Testis (tissue), 3 donors: ENCODE data around the gene ADPRHL1. TPM values are rescaled to one million over a fixed set of nuclear protein-coding genes. Genes with fewer than 3 reads are reported as not detected.

ENCODE experiments used
- DNase-seq: peaks from one replicate; pipeline ENCODE4 v3.0.0-alpha.2; 2019
- H3K27ac ChIP-seq, 2 donors: fragments of 200-600 bp; sonication (generic); one replicate each; pipeline ENCODE4 v1.5.1; 2019
- H3K27me3 ChIP-seq: fragments of 200-600 bp; sonication (generic); one replicate; pipeline ENCODE4 v1.5.1; 2019
- H3K36me3 ChIP-seq: fragments of 200-600 bp; sonication (generic); one replicate; pipeline ENCODE4 v1.5.1; 2017; ENCODE audit warnings: low read depth; ENCODE audit errors: missing control alignments
- H3K4me1 ChIP-seq: fragments of 200-600 bp; sonication (generic); one replicate; pipeline ENCODE4 v1.5.1; 2019
- H3K4me3 ChIP-seq, 2 donors: fragments of 200-600 bp; sonication (generic); one replicate each; pipeline ENCODE4 v1.5.1; 2017 to 2019
- H3K9me3 ChIP-seq: fragments of 200-600 bp; sonication (generic); one replicate; pipeline ENCODE4 v1.5.1; 2017
- CTCF ChIP-seq, 3 experiments: fragments of 450-650 bp in 2 of 3; fragments of 200-600 bp in 1 of 3; sonication (generic) in 1 of 3; IDR thresholded peaks; one replicate each; pipeline ENCODE4 v1.5.1; 2016 to 2019; ENCODE audit warnings: antibody characterized with exemption in 3 of 3, mild to moderate bottlenecking in 2 of 3, moderate library complexity in 1 of 3
- POLR2A ChIP-seq: fragments of 450-650 bp; IDR thresholded peaks from one replicate; pipeline ENCODE4 v1.6.1; 2017; ENCODE audit warnings: antibody characterized with exemption, mild to moderate bottlenecking, moderate library complexity
- WGBS, 2 donors: methylation state at CpG; one replicate each; pipeline ENCODE4 v1.1.5; 2018; 5-methylcytosine and 5-hydroxymethylcytosine counted together
- intact Hi-C: fragments of 100-400 bp; cut with DNase I; formaldehyde crosslinking; loops from one replicate; pipeline ENCODE4 v1.15.1; 2023; ENCODE audit warnings: low total_unique reads
- polyA plus RNA-seq: library from polyadenylated mRNA; stranded (reverse); fragments of 350-450 nt; fragmentation: Illumina TruSeq; extraction: RNeasy Lipid Tissue Mini Kit (QIAGEN cat#74804); gene quantifications from one replicate; pipeline ENCODE4 v1.2.3, GENCODE V29; 2014; ENCODE audit warnings: low read depth, low replicate concordance; ENCODE audit not compliant: insufficient read depth
- small RNA-seq, 2 donors: library from RNA; depleted of rRNA; stranded (forward); fragments of <200 nt; gene quantifications; one replicate each; pipeline ENCODE3, GENCODE V24; 2016
- total RNA-seq, 2 donors: library from RNA; depleted of rRNA; stranded (reverse); fragments of >200 nt; gene quantifications; one replicate each; pipeline ENCODE4 v1.2.3, GENCODE V29; 2016

Gene ADPRHL1
- total and polyA plus RNA-seq, 3 donors from 2014 or later: 6.2 to 9.3 (median 6.6) TPM

GRCh38 chr13:113350065-113350937 lies 103.0 kb downstream of the ADPRHL1 start:
- H3K4me3 ChIP-seq: no peak overlapping the region
- H3K27me3 ChIP-seq: no peaks in the 10 kb centered on the region
- no peaks in the 10 kb centered on the region for H3K4me1 ChIP-seq
- no peaks in the 10 kb centered on the region for H3K36me3 ChIP-seq
- H3K9me3 ChIP-seq: no peaks in the 10 kb centered on the region
- intact Hi-C loops: no loop called here
- H3K27ac ChIP-seq: no peak overlapping the region
- TF ChIP-seq CTCF (IDR thresholded peaks at IDR 0.05) (no peak), POLR2A (no peak)
- WGBS, 2 donors: 90 to 94% methylated on average over 13 to 32 of the region's 32 CpGs
- no peak for DNase-seq

Small RNA genes within 50 kb of the gene (small RNA-seq; reads per million reads assigned to genes)
- gene RNU1-16P: 0 reads per million in 2 donors

Other genes with a start within 250 kb of the ADPRHL1 start
- gene PCID2, start 244.8 kb downstream of the ADPRHL1 start, total RNA-seq: 10 to 100 TPM; 72.2 to 73.4 TPM
- 130 TPM for gene PCID2, start 244.8 kb downstream of the ADPRHL1 start, polyA plus RNA-seq
- gene CUL4A, start 243.9 kb downstream of the ADPRHL1 start, total RNA-seq: 100 to 1,000 TPM; 152 to 168 TPM
- 103 TPM for gene CUL4A, start 243.9 kb downstream of the ADPRHL1 start, polyA plus RNA-seq
- 100 to 1,000 TPM; 177 to 231 TPM for gene LAMP1, start 156.2 kb downstream of the ADPRHL1 start, total RNA-seq
- 254 TPM for gene LAMP1, start 156.2 kb downstream of the ADPRHL1 start, polyA plus RNA-seq
- gene GRTP1, start 89.4 kb downstream of the ADPRHL1 start, total RNA-seq: 10 to 100 TPM; 19.1 to 25.7 TPM
- 18.7 TPM for gene GRTP1, start 89.4 kb downstream of the ADPRHL1 start, polyA plus RNA-seq
- 10 to 100 TPM; 65.9 to 78.5 TPM for gene DCUN1D2, start 37.2 kb upstream of the ADPRHL1 start, total RNA-seq
- 16.3 TPM for gene DCUN1D2, start 37.2 kb upstream of the ADPRHL1 start, polyA plus RNA-seq
- gene TFDP1, start 131.3 kb upstream of the ADPRHL1 start, total RNA-seq: 10 to 100 TPM; 72.4 to 73.1 TPM
- gene TFDP1, start 131.3 kb upstream of the ADPRHL1 start, polyA plus RNA-seq: 135 TPM
- gene ATP4B, start 204.7 kb upstream of the ADPRHL1 start, total RNA-seq: not detected
- not detected for gene ATP4B, start 204.7 kb upstream of the ADPRHL1 start, polyA plus RNA-seq
- 1 to 10 TPM in 1 of 2 donors, under 1 TPM in 1; 0.87 to 2.1 TPM for gene GRK1, start 213.7 kb upstream of the ADPRHL1 start, total RNA-seq
- 0.55 TPM for gene GRK1, start 213.7 kb upstream of the ADPRHL1 start, polyA plus RNA-seq